NCI-H1694 (cell line): ENCODE results near the gene TFDP1.

ENCODE experiments used
- DNase-seq: peaks from one replicate; lab custom pipeline; 2025; lab: John Stamatoyannopoulos, UW

TFDP1 gene

DNA sequence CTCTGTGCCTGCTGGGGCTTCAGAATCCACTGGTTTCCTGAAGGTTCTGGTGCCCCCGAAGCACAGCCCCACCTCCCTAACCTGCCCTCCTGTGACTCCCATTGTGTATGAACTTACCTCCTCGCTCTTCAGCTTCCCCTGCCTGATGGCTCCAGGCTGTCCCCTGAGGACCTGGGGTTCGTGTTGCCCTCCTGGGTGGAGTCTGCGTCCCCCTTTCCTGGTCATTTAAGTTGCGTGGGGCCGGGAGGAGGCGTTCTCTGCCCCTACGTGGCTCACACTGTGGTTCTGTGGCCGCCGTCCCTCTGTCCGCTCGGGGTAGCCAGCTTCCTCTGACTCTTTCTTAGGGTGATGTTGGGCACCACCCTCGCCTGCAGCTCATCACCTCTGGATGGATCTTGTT is 13.9 kb downstream of the TFDP1 start:
- DNase-seq = no peak

DNA sequence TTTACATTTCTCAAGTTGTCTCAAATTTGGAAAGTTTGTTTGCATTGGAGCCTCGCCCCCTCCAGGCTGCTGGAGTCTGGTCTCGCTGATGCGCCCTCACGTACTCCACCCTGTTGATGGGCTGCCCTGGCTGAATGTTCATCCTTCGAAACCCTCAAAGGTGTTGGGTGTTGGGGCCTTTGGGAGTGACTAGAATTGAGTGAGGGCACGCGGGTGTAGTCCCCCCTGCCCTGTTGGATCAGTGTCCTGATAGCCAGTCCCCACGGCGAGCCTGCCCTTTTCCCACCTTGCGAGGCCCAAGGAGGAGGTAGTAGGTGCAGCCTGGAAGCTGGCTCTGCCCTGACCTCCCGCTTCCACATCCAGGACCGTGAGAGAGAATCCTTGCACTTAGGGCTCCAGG is 14.8 kb downstream of the TFDP1 start:
- no peak for DNase-seq

- DNase-seq = no peak
Measured at GRCh38 chr13:113601166-113602070, 16.9 kb downstream of the TFDP1 start.

DNA sequence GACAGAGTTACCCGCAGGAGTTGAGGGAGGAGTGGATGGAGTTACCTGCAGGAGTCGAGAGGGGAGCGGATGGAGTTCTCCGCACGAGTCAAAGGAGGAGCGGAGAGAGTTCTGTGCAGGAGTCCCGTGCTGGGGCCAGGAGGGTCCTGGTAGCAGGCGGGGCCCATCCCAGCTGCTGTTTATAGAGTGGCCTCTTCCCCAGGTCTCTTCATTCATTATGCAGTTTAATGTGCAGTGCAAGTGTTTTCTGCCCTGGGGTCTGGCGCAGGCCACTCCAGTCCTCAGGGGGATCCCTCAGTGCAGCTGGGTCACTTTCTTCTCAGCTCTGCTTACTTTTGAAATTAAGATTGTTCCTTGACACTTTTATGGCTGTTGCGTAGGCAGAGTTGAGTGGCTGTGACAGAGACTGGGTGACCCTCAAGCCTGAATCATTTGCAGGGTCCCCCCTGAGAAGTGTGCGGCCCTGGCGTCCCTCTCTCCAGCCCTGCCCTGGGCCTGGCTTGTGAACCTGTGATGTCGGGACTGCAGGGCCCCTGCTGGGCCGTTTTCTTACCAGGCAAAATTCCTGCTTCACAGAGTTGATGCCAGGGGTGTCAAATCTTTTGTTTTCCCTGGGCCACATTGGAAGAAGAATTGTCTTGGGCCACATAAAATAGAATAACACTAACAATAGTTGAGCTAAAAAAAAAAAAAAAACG is 17.9 kb downstream of the TFDP1 start:
- no peak for DNase-seq

DNA sequence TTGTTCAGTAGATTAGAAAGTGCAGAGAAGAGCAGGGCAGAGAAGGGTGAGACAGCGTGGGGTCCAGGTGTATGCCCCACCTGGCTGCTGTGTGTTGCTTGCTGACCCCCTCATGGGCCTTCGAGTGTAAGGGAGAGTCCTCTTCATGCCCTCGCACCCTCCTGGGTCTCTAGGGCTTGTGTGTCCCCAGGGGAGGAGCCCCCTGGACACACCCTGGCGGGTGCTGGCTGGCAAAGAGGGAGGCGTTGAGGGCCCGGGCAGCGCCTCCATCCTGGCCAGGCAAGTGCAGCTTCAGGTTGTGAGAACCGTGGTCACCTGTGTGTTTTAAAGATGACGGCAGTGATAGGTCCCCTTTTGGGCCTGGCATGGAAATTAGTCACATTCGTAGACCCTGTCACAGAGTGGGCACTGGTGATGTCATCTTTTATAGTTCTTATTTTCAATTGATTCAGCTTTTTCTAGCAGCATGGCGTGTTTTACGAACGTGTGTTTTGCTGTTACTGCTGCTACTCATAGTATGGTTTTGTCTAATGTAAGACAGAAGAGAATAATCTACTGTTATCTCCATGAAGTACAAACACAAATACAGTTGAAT is 18.7 kb downstream of the TFDP1 start:
- no peak for DNase-seq

DNA sequence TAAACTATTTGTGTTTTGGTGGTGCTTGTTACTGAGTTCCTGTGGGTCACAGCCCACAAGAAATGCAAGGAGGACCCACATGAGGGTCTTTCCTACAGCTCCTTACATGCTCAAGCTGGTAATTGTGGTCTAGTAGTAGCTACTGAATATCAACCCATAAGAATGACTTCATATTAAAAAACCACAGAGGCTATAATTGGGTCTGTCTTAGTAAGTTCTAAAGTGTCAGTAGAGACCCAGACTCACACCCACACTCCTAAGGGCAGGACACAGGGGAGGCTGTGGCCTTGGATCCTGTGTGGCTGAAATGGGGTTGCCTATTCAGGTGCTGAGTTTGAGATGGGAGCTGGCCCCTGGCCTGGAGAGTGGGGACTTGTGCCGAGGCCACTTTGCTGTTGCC is 19.6 kb downstream of the TFDP1 start:
- DNase-seq = no peak

DNA sequence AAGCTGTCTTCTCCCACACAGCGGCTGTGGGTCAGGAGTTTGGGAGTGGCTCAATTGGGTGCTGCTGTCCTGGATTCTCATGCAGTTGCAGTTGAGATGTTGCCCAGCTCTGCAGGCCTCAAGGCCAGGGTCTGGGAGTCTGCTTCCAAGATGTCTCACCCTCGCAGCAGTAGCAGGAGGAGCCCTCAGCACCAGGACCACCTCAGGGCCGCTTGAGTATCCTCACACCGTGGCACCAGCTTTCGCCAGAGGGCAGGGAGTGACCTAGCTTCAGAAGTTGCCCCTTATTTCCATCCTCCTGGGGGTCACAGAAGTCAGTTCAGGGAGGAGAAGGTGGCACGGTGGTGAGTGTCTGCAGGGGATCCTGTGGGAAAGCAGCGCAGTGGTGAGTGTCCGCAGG is 20.9 kb downstream of the TFDP1 start:
- no peak for DNase-seq

GRCh38 chr13:113605866-113606438 is 21.4 kb downstream of the TFDP1 start:
- DNase-seq = no peak

DNA sequence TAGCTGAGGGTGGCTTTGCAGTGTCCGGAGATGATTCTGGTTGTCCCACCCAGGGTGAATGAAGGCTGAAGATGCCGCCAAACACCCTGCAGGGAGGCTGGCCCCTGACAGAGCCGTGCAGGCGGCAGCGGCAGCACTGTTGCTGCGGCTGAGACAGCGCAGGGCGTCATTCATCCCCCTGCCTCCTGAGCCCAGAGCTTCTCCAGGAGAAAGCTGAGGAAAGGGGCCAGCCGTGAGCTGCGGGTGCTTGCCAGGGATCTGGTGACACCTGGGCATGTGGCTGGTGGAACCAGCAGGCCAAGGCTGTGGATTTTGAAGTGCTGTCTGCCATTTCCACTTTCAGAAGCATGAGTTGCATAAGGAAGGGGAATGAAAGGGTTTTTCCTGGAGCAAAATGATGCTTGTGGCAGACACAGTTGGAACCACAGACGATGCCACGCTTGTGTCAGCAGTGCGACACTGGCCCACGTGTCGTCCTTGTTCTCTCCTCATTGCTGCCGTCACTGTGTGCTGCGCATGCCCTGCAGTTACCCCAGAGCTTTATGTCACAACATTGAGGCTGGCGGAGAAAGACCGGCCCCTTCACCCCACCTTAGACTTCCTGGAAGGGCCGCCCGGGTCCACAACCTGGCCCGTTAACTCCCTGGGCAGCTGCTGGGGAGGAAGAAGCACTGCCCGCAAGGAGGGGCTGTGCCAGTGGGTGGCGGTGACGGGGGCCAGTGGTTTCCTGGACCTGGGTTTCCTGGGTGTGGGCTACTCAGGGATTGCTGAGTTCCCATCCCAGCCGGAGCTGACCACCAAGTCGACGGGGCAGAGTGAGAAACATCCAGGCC is 22.7 kb downstream of the TFDP1 start:
- no peak for DNase-seq

DNA sequence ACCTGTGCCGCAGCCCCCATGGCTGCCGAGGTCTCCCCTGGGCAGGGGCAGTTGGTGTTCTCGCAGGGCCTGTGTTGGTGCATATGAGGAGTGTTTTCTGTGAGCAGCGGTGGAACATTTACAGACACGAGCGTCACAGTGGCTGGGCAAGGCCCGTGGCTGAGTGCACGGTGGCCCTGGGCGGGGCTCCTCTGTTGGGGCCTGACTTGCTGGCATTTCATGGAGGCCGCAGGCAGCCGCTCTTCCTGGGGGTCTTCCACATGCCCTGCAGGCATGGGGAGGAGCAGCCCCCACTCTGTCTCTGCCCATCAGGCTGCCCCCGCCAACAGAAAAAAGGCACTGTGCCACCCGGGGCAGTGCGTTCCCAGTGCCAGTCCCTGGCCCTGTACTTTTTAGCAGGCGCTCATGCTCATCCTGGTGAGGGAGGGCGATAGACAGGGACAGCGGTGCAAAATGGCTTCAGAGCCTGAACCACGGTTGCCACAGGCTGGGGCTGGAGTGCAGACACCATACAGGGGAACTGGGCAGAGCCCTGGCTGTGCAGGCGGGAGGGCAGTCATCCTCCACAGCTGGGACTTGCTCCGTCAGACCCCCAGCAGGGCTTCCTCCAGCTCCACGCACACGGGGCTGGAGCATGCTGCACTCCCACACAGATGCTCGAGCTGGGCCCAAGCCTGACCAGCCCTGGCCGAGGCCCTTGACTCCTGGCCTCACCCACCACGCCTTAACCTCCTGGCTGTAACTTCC is 23.5 kb downstream of the TFDP1 start:
- no peak for DNase-seq

GRCh38 chr13:113608967-113609533 is 24.5 kb downstream of the TFDP1 start:
- no peak for DNase-seq

DNA sequence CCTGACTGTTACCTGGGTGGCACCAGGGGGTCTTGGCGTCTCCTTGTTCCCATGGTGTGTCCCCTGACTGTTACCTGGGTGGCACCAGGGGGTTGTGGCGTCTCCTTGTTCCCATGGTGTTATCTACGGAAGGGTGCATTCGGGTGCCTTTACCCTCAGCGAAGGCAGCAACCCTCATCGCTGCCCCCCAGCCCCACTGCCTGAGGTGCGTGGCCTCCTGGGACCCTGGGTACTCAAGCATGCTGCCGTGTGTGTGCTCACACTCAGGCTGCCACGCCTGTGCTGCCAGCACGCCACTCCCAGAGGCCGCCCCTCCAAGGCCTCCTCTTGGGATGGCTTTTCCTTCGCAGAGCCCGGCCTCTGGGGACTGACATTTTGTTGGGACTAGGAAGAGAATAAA is 25.1 kb downstream of the TFDP1 start:
- DNase-seq = no peak

- DNase-seq = no peak
Measured at GRCh38 chr13:113610266-113610665, 25.7 kb downstream of the TFDP1 start.

GRCh38 chr13:113611996-113612395 is 27.4 kb downstream of the TFDP1 start:
- no peak for DNase-seq

DNA sequence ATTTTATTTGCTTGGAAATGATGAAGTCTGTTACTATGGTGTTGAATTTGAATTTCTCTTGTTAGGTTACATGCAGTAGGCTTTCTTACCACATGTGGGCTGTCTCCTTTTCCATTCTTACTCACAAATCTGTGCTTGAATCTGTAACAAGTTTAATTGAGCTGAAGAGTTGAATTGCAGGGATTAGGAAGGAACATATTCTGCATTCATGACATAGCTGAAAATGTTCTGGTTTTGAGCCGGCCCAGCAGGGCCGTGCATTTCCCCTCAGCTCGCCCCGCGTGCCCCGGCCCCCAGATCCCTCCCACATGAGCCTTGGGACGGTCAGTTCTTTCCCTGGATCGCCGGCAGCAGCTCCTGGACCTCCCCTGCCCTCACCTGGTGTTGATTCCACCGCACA is 28.1 kb downstream of the TFDP1 start:
- no peak for DNase-seq

- DNase-seq = no peak
Measured at GRCh38 chr13:113613789-113614379, 29.3 kb downstream of the TFDP1 start.

- DNase-seq = no peak
Measured at GRCh38 chr13:113616281-113616906, 31.8 kb downstream of the TFDP1 start.

- no peak for DNase-seq
Measured at GRCh38 chr13:113616991-113617749, 32.6 kb downstream of the TFDP1 start.

- DNase-seq = no peak
Measured at GRCh38 chr13:113617961-113618360, 33.4 kb downstream of the TFDP1 start.
